Type B pancreatic cell (in vitro differentiated cells): ENCODE results near the gene CASTOR2. TPM values are rescaled to one million over a fixed set of nuclear protein-coding genes. Genes with fewer than 3 reads are reported as not detected.

Experiments
- DNase-seq: peaks from one replicate; pipeline ENCODE4 v3.0.0; 2021; ENCODE audit warnings: mixed read lengths; ENCODE audit not compliant: unreplicated experiment; ENCODE audit errors: extremely low spot score
- H3K27ac Mint-ChIP-seq: 2 replicates; pipeline ENCODE4 v1.8.0; 2021; ENCODE audit warnings: mild to moderate bottlenecking, mixed read lengths
- H3K27me3 Mint-ChIP-seq: 2 replicates; pipeline ENCODE4 v1.8.0; 2021; ENCODE audit warnings: mixed read lengths
- H3K36me3 Mint-ChIP-seq: 2 replicates; pipeline ENCODE4 v1.8.0; 2021; ENCODE audit warnings: mixed read lengths
- H3K4me1 Mint-ChIP-seq: one replicate; pipeline ENCODE4 v1.8.0; 2021; ENCODE audit warnings: mixed read lengths; ENCODE audit not compliant: unreplicated experiment
- H3K4me3 Mint-ChIP-seq: 2 replicates; pipeline ENCODE4 v1.8.0; 2021; ENCODE audit warnings: mild to moderate bottlenecking, mixed read lengths
- H3K9me3 Mint-ChIP-seq: 2 replicates; pipeline ENCODE4 v1.8.0; 2021; ENCODE audit warnings: mixed read lengths
- CTCF ChIP-seq: fragments of 200-600 bp; sonication (generic); conservative IDR thresholded peaks from 2 replicates; pipeline ENCODE4 v1.5.0; 2021; ENCODE audit warnings: antibody characterized with exemption, mild to moderate bottlenecking
- total RNA-seq: library from RNA; stranded (reverse); gene quantifications from 2 replicates; pipeline ENCODE4 v1.2.1, GENCODE V29; 2021; ENCODE audit warnings: low replicate concordance

The CASTOR2 gene
- total RNA-seq, 1 donor from 2014 or later: 42.8 TPM

- Mint-ChIP-seq H3K27ac (no peak overlapping the region), H3K27me3 (no peaks in the 10 kb centered on the region), H3K36me3 (peaks cover 6% of the 10 kb centered on the region), H3K9me3 (no peaks in the 10 kb centered on the region), H3K4me1 (peaks cover 12% of the 10 kb centered on the region), H3K4me3 (no peak overlapping the region)
- TF ChIP-seq CTCF: no peak
- DNase-seq: no peak
Observed at GRCh38 chr7:75040512-75040911, 76.0 kb downstream of the CASTOR2 start.

- Mint-ChIP-seq H3K27ac (no peak overlapping the region), H3K4me1 (peaks cover 20% of the 10 kb centered on the region), H3K9me3 (no peaks in the 10 kb centered on the region), H3K36me3 (peaks cover 10% of the 10 kb centered on the region), H3K4me3 (no peak overlapping the region), H3K27me3 (no peaks in the 10 kb centered on the region)
- no peak for TF ChIP-seq CTCF
- DNase-seq: no peak
Observed at GRCh38 chr7:75042286-75042685, 77.8 kb downstream of the CASTOR2 start.

- H3K36me3 Mint-ChIP-seq: peaks cover 10% of the 10 kb centered on the region
- no peak for TF ChIP-seq CTCF
Observed at GRCh38 chr7:75042831-75043703, 78.6 kb downstream of the CASTOR2 start.

GRCh38 chr7:75045881-75046280 is 81.4 kb downstream of the CASTOR2 start:
- Mint-ChIP-seq H3K27ac (peak overlapping the region; percentile 59), H3K4me1 (peaks cover 8% of the 10 kb centered on the region)

More at GRCh38 chr7:75042831-75043703, 78.6 kb downstream of the CASTOR2 start:
- H3K4me1 Mint-ChIP-seq: peaks cover 20% of the 10 kb centered on the region
- no peak overlapping the region for H3K4me3 Mint-ChIP-seq
- no peaks in the 10 kb centered on the region for H3K27me3 Mint-ChIP-seq
- H3K27ac Mint-ChIP-seq: no peak overlapping the region
- no peak for DNase-seq
- H3K9me3 Mint-ChIP-seq: no peaks in the 10 kb centered on the region

More at GRCh38 chr7:75045881-75046280, 81.4 kb downstream of the CASTOR2 start:
- Mint-ChIP-seq H3K27me3 (no peaks in the 10 kb centered on the region), H3K36me3 (peaks cover 10% of the 10 kb centered on the region), H3K4me3 (no peak overlapping the region), H3K9me3 (no peaks in the 10 kb centered on the region)
- no peak for TF ChIP-seq CTCF
- DNase-seq: no peak
